ENCODE results near the gene STRIP2.

Gene STRIP2

GRCh38 chr7:129453510-129454248, 19.4 kb downstream of the STRIP2 start:
- DNase-seq: no peak
- no peak overlapping the region for H3K4ac ChIP-seq (ENCODE audit: low read depth, low read length)
- H2BK15ac ChIP-seq (replicated peaks; ENCODE audit: low read depth): no peak overlapping the region
- H3K27me3 ChIP-seq (ENCODE audit: insufficient read depth, low read length, poor library complexity): no peaks in the 10 kb centered on the region
- no peaks in the 10 kb centered on the region for H3K79me1 ChIP-seq (ENCODE audit: low read length)
- H3K4me3 ChIP-seq (ENCODE audit: low read length): no peak overlapping the region
- H3K79me2 ChIP-seq (ENCODE audit: control insufficient read depth, insufficient read depth, low read length): no peaks in the 10 kb centered on the region
- H3K27ac ChIP-seq (ENCODE audit: low read depth, low read length): peak overlapping the region; percentile 21
- no peak overlapping the region for H3K9ac ChIP-seq (ENCODE audit: low read length)
- no peak overlapping the region for H2AK5ac ChIP-seq (ENCODE audit: low read length)
- H3K56ac ChIP-seq (ENCODE audit: low read length): no peak overlapping the region
- no peak overlapping the region for H3K23ac ChIP-seq (ENCODE audit: low read length)
- peak overlapping the region; percentile 20 for H3K18ac ChIP-seq (ENCODE audit: low read length)
- H2BK120ac ChIP-seq (ENCODE audit: low read depth, low read length): no peak overlapping the region
- H3K4me1 ChIP-seq (ENCODE audit: control insufficient read depth, low read depth, low read length): peaks cover 20% of the 10 kb centered on the region
- H2BK5ac ChIP-seq (ENCODE audit: low read length): no peak overlapping the region
- H4K8ac ChIP-seq (ENCODE audit: low read depth, low read length): no peak overlapping the region
- H4K5ac ChIP-seq (ENCODE audit: low read length): no peak overlapping the region
- no peak overlapping the region for H3K4me2 ChIP-seq (ENCODE audit: low read length)
- peaks cover 2% of the 10 kb centered on the region for H3K36me3 ChIP-seq (ENCODE audit: control insufficient read depth, insufficient read depth, low read length)
- WGBS (ENCODE audit: extremely low coverage, insufficient coverage, low lambda C conversion rate): no CpG with 5 or more reads among the region's 1 CpG

GRCh38 chr7:129454249-129454551, 20.0 kb downstream of the STRIP2 start:
- WGBS (ENCODE audit: extremely low coverage, insufficient coverage, low lambda C conversion rate): no CpG with 5 or more reads among the region's 4 CpGs
- no peak overlapping the region for H3K4ac ChIP-seq (ENCODE audit: low read depth, low read length)
- no peaks in the 10 kb centered on the region for H3K79me2 ChIP-seq (ENCODE audit: control insufficient read depth, insufficient read depth, low read length)
- H3K36me3 ChIP-seq (ENCODE audit: control insufficient read depth, insufficient read depth, low read length): peaks cover 2% of the 10 kb centered on the region
- H3K4me2 ChIP-seq (ENCODE audit: low read length): no peak overlapping the region
- no peak overlapping the region for H4K8ac ChIP-seq (ENCODE audit: low read depth, low read length)
- no peak overlapping the region for H3K27ac ChIP-seq (ENCODE audit: low read depth, low read length)
- no peaks in the 10 kb centered on the region for H3K27me3 ChIP-seq (ENCODE audit: insufficient read depth, low read length, poor library complexity)
- H2AK5ac ChIP-seq (ENCODE audit: low read length): no peak overlapping the region
- no peak overlapping the region for H4K5ac ChIP-seq (ENCODE audit: low read length)
- no peak overlapping the region for H2BK5ac ChIP-seq (ENCODE audit: low read length)
- DNase-seq: peak; percentile 94
- H2BK120ac ChIP-seq (ENCODE audit: low read depth, low read length): no peak overlapping the region
- H3K4me3 ChIP-seq (ENCODE audit: low read length): no peak overlapping the region
- H3K23ac ChIP-seq (ENCODE audit: low read length): no peak overlapping the region
- H3K4me1 ChIP-seq (ENCODE audit: control insufficient read depth, low read depth, low read length): peaks cover 20% of the 10 kb centered on the region
- no peak overlapping the region for H2BK15ac ChIP-seq (replicated peaks; ENCODE audit: low read depth)
- H3K56ac ChIP-seq (ENCODE audit: low read length): no peak overlapping the region
- H3K9ac ChIP-seq (ENCODE audit: low read length): no peak overlapping the region
- H3K18ac ChIP-seq (ENCODE audit: low read length): no peak overlapping the region
- H3K79me1 ChIP-seq (ENCODE audit: low read length): no peaks in the 10 kb centered on the region

- no peak overlapping the region for H3K23ac ChIP-seq (ENCODE audit: low read length)
- no peaks in the 10 kb centered on the region for H3K27me3 ChIP-seq (ENCODE audit: insufficient read depth, low read length, poor library complexity)
- H3K79me2 ChIP-seq (ENCODE audit: control insufficient read depth, insufficient read depth, low read length): no peaks in the 10 kb centered on the region
- H2AK5ac ChIP-seq (ENCODE audit: low read length): no peak overlapping the region
- peaks cover 2% of the 10 kb centered on the region for H3K36me3 ChIP-seq (ENCODE audit: control insufficient read depth, insufficient read depth, low read length)
- WGBS (ENCODE audit: extremely low coverage, insufficient coverage, low lambda C conversion rate): no CpG with 5 or more reads among the region's 10 CpGs
- H2BK5ac ChIP-seq (ENCODE audit: low read length): no peak overlapping the region
- no peak overlapping the region for H3K4me2 ChIP-seq (ENCODE audit: low read length)
- H3K27ac ChIP-seq (ENCODE audit: low read depth, low read length): no peak overlapping the region
- H2BK120ac ChIP-seq (ENCODE audit: low read depth, low read length): no peak overlapping the region
- H3K56ac ChIP-seq (ENCODE audit: low read length): no peak overlapping the region
- H4K5ac ChIP-seq (ENCODE audit: low read length): no peak overlapping the region
- H2BK15ac ChIP-seq (replicated peaks; ENCODE audit: low read depth): no peak overlapping the region
- no peak overlapping the region for H3K9ac ChIP-seq (ENCODE audit: low read length)
- peaks cover 20% of the 10 kb centered on the region for H3K4me1 ChIP-seq (ENCODE audit: control insufficient read depth, low read depth, low read length)
- H3K18ac ChIP-seq (ENCODE audit: low read length): no peak overlapping the region
- no peak for DNase-seq
- H3K79me1 ChIP-seq (ENCODE audit: low read length): no peaks in the 10 kb centered on the region
- H3K4me3 ChIP-seq (ENCODE audit: low read length): no peak overlapping the region
- no peak overlapping the region for H4K8ac ChIP-seq (ENCODE audit: low read depth, low read length)
- H3K4ac ChIP-seq (ENCODE audit: low read depth, low read length): no peak overlapping the region
Measured at GRCh38 chr7:129456421-129456820, 22.2 kb downstream of the STRIP2 start.

GRCh38 chr7:129457101-129457500, 22.9 kb downstream of the STRIP2 start:
- Histone ChIP-seq H3K9ac (ENCODE audit: low read length) (no peak overlapping the region), H2BK15ac (replicated peaks; ENCODE audit: low read depth) (no peak overlapping the region), H2BK5ac (ENCODE audit: low read length) (no peak overlapping the region), H2BK120ac (ENCODE audit: low read depth, low read length) (no peak overlapping the region), H3K4me2 (ENCODE audit: low read length) (no peak overlapping the region), H4K8ac (ENCODE audit: low read depth, low read length) (no peak overlapping the region), H4K5ac (ENCODE audit: low read length) (no peak overlapping the region), H3K18ac (ENCODE audit: low read length) (no peak overlapping the region), H3K23ac (ENCODE audit: low read length) (no peak overlapping the region), H3K27me3 (ENCODE audit: insufficient read depth, low read length, poor library complexity) (no peaks in the 10 kb centered on the region), H3K4ac (ENCODE audit: low read depth, low read length) (no peak overlapping the region), H3K79me2 (ENCODE audit: control insufficient read depth, insufficient read depth, low read length) (no peaks in the 10 kb centered on the region), H3K56ac (ENCODE audit: low read length) (no peak overlapping the region), H3K79me1 (ENCODE audit: low read length) (no peaks in the 10 kb centered on the region), H3K36me3 (ENCODE audit: control insufficient read depth, insufficient read depth, low read length) (peaks cover 2% of the 10 kb centered on the region), H3K4me1 (ENCODE audit: control insufficient read depth, low read depth, low read length) (peaks cover 20% of the 10 kb centered on the region), H3K27ac (ENCODE audit: low read depth, low read length) (no peak overlapping the region), H3K4me3 (ENCODE audit: low read length) (no peak overlapping the region), H2AK5ac (ENCODE audit: low read length) (no peak overlapping the region)
- no peak for DNase-seq
- no CpG with 5 or more reads among the region's 3 CpGs for WGBS (ENCODE audit: extremely low coverage, insufficient coverage, low lambda C conversion rate)

- Histone ChIP-seq H3K27ac (ENCODE audit: low read depth, low read length) (no peak overlapping the region), H2BK15ac (replicated peaks; ENCODE audit: low read depth) (no peak overlapping the region), H3K4me3 (ENCODE audit: low read length) (no peak overlapping the region), H3K36me3 (ENCODE audit: control insufficient read depth, insufficient read depth, low read length) (peaks cover 5% of the 10 kb centered on the region), H3K4me1 (ENCODE audit: control insufficient read depth, low read depth, low read length) (peaks cover 14% of the 10 kb centered on the region), H3K4me2 (ENCODE audit: low read length) (no peak overlapping the region), H2AK5ac (ENCODE audit: low read length) (no peak overlapping the region), H3K79me2 (ENCODE audit: control insufficient read depth, insufficient read depth, low read length) (no peaks in the 10 kb centered on the region), H2BK5ac (ENCODE audit: low read length) (no peak overlapping the region), H3K4ac (ENCODE audit: low read depth, low read length) (no peak overlapping the region), H3K79me1 (ENCODE audit: low read length) (no peaks in the 10 kb centered on the region), H3K56ac (ENCODE audit: low read length) (no peak overlapping the region), H2BK120ac (ENCODE audit: low read depth, low read length) (no peak overlapping the region), H3K27me3 (ENCODE audit: insufficient read depth, low read length, poor library complexity) (no peaks in the 10 kb centered on the region), H4K8ac (ENCODE audit: low read depth, low read length) (no peak overlapping the region), H3K9ac (ENCODE audit: low read length) (no peak overlapping the region), H3K23ac (ENCODE audit: low read length) (no peak overlapping the region), H4K5ac (ENCODE audit: low read length) (no peak overlapping the region), H3K18ac (ENCODE audit: low read length) (no peak overlapping the region)
- DNase-seq: no peak
- WGBS (ENCODE audit: extremely low coverage, insufficient coverage, low lambda C conversion rate): no CpG with 5 or more reads among the region's 5 CpGs
Measured at GRCh38 chr7:129458171-129458570, 23.9 kb downstream of the STRIP2 start.

GRCh38 chr7:129461809-129462208, 27.6 kb downstream of the STRIP2 start:
- Histone ChIP-seq H3K27ac (ENCODE audit: low read depth, low read length) (no peak overlapping the region), H3K27me3 (ENCODE audit: insufficient read depth, low read length, poor library complexity) (no peaks in the 10 kb centered on the region), H3K4me2 (ENCODE audit: low read length) (no peak overlapping the region), H2AK5ac (ENCODE audit: low read length) (no peak overlapping the region), H2BK15ac (replicated peaks; ENCODE audit: low read depth) (no peak overlapping the region), H3K36me3 (ENCODE audit: control insufficient read depth, insufficient read depth, low read length) (peaks cover 7% of the 10 kb centered on the region), H3K79me1 (ENCODE audit: low read length) (no peaks in the 10 kb centered on the region), H3K4me3 (ENCODE audit: low read length) (no peak overlapping the region), H4K8ac (ENCODE audit: low read depth, low read length) (no peak overlapping the region), H2BK120ac (ENCODE audit: low read depth, low read length) (no peak overlapping the region), H3K79me2 (ENCODE audit: control insufficient read depth, insufficient read depth, low read length) (no peaks in the 10 kb centered on the region), H3K4me1 (ENCODE audit: control insufficient read depth, low read depth, low read length) (no peaks in the 10 kb centered on the region), H4K5ac (ENCODE audit: low read length) (no peak overlapping the region), H3K9ac (ENCODE audit: low read length) (no peak overlapping the region), H3K18ac (ENCODE audit: low read length) (no peak overlapping the region), H3K56ac (ENCODE audit: low read length) (no peak overlapping the region), H2BK5ac (ENCODE audit: low read length) (no peak overlapping the region), H3K23ac (ENCODE audit: low read length) (no peak overlapping the region), H3K4ac (ENCODE audit: low read depth, low read length) (no peak overlapping the region)
- DNase-seq: no peak
- WGBS (ENCODE audit: extremely low coverage, insufficient coverage, low lambda C conversion rate): no CpG with 5 or more reads among the region's 2 CpGs

Data from mesendoderm (in vitro differentiated cells).